SIG-M5 (cell line): ENCODE results near the gene GDF9.

ENCODE experiments used
- DNase-seq: peaks from one replicate; lab custom pipeline; 2025; lab: John Stamatoyannopoulos, UW

Gene GDF9

DNA sequence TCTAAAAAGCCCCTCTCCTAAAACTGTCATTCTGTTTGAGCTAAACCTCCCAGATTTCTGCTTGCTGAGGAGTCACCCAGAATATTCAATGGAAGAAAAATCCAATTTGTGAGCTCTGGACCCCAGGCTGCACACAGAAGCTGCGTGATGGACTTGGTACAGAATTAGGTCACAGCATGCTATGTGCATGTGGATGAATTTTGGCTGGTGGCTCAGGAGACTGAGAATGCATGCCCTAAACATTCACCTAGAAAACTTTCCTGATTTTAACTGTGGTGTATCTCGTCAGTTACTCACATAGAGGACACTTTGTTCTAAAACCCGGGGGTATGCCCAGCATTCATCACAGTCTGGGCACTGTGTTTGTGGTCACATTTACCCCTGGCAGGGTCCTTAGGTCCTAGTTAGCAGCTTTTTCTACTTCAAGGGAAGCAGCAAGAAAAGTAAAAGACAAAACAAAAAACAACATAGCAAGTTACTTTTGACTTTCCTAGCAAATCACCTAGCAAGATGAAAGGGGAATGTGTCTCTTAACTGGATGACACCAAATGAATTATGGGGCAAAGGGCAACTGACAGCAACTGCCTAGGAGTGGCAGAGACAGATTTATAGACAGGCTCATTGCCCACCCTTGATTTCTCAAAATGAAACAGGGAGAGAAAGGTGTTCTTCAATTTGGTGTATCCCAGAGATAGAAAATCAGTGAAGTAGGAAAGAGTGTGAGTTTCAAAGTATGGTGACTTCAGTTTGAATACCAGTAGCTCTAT lies 27.6 kb downstream of the GDF9 start:
- no peak for DNase-seq

DNA sequence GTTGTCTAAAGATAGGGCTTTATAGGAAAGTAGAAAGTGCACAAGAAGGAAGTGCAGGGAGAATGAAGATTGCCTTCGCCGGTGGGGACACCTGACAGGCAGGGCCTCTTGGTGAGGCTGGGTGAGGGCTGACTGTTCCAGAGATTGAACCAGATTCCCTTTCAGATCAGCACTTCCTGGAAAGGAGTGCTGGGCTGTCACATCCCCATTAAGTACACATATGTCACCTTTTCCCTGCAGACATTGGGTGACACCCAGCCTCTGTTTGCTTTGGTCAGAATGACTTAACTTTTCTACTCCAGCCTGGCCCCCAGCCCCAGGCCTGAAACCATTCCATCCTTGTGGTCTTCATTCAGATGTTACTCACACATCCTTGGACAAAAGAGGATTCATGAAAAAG lies 28.4 kb downstream of the GDF9 start:
- DNase-seq, result no peak

DNA sequence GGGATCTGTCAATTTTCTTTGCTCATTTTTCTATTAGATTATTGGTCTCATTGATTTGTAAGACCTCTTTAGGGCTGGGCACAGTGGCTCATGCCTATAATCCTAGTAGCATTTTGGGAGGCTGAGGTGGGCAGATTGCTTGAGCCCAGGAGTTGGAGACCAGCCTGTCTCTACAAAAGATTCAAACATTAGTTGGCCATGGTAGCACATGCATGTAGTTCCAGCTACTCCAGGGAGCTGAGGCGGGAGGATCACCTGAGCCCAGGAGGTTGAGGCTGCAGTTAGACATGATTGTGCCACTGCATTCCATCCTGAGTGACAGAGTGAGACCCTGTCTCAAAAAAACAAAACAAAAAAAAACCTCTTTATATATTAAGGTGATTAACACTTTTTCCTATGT lies 29.4 kb downstream of the GDF9 start:
- no peak for DNase-seq

DNA sequence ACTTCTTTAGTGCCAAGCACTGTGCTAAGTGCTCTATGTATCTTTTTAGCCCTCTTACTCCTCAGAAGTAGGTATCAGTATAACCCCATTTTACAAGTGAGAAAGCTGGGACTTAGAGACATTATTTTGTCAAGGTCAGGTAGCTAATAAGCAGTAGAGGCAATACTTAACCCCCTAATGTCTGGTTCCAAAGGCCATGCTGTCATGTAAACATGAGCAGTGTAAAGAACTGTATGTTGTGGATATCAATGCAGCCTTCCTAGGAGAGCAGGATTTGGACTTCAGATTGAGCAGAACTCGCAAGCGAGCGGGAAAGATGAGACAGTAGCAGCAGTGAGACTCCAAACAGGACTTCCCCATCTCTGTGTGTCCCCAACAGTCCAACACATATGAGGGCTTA lies 32.2 kb downstream of the GDF9 start:
- no peak for DNase-seq

DNA sequence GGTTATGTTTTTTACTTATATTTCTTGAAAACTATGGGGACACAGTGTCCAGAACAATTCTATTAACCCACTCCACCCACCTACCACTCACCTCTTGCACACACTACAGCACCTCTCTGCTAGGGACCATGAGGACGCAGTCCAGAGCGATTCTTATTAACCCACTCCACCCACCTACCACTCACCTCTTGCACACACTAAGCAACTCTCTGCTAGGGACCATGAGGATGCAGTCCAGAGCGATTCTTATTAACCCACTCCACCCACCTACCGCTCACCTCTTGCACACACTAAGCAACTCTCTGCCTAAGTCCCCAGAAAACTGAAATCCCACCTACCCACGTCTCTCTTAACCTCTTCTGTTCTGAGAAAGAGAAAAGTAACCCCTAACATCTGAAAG lies 33.7 kb downstream of the GDF9 start:
- DNase-seq, result no peak

DNA sequence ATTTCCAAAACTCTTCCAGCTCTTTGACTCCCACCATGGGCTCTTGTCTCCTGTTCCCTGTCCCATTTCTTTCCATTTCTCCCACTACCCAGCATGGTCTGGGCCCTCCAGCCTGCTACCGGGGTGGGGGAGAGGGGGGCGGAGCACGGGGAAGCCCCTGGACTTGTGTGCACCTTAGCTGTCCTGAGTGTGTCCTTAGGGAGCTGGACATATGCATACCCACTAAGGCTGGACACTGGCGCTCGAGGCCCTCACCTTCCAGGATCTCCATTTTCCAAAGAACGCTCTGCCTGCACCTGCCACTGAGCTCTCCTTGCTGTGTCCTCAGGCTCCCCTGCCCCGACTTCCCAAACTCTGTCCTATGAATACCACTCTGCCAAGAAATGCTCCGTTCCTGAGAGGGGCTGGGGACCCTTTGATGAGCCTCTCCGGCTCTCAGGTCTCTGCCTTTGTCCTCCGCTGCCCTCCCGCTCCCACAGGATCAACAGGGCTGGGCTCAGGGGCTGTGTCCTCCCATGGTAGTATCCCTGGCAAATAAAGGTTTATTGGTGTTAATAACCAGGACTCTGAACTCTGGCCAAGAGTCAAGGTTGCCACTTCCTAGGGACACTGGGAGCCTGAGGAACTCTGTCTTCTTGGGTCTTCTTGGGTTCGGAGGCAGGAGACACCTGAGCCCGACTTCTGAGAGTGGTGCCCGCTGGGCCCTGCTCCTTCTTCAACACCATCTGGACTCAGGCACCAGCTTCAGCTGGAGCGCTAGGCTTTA lies 35.0 kb downstream of the GDF9 start:
- no peak for DNase-seq

DNA sequence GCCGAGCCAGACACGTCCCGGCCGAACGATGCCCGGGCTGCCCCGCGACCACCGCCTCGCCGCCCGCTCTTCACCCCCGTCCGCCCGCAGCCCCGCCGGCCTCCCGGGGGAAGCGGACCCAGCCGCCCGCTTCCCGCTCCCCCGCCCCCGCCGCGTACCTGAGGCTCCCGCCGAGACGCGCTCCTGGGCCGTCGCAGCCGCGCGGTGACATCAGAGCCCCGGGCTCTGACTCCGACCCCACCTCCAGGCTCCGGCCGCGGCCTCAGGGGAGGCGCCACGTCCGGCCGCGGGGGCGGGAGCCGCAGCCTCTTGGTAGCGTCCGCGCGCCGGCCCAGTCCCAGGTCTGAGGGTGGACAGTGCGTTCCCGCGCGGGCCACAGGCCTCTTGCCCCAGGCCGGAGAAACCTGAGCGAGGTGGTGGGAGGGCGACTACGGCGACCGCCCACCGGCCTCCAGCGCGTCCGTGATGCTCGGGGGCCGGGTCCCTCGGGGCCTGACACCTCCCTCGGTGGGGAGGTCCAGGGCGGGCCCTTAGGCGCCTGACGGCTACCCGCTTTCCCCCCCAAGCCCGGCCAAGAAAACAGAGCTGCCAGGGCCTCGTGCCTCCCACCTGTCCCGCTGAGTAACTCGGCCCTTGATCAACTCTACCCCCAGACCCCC lies 35.7 kb downstream of the GDF9 start, which contains the start of gene SHROOM1:
Gene SHROOM1, minus strand, starts transcription at position 212 of the 659 bp plus-strand sequence. CDS start 4,507 bp downstream, outside the sequence.
- DNase-seq, result no peak

DNA sequence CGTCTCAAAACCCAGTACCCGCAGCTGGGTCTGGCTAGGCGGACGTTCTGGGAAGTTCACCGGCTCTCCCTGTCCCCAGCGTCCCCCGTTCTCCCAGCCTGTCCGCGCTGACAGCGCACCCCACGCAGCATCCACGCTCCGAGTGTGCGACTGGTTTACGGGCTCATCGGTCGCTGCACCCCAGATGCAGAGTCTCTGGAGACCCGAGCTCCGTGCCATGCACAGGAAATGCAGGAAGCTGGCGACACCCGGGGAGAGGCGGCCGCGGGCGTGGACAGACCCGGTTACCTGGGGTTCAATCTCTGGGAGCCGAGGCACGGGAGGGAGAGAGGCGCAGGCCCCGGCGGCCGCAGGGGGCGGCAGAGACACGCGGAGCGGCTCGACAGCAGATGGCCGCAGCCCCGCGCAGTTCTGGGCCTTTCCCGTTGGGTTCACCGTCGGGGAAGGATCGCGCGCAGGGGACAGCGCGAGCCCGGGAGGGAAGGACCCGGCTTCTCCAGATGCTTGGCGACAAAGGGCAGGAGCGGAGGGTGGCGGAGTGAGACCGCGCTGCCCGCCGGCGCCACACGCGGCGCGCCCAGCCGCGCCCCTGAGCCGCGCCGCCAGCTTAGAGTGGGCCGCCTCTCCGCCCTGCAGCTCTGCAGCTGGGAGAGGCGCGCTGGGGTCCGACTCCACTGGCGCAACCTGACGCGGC lies 36.4 kb downstream of the GDF9 start:
- DNase-seq, result no peak

DNA sequence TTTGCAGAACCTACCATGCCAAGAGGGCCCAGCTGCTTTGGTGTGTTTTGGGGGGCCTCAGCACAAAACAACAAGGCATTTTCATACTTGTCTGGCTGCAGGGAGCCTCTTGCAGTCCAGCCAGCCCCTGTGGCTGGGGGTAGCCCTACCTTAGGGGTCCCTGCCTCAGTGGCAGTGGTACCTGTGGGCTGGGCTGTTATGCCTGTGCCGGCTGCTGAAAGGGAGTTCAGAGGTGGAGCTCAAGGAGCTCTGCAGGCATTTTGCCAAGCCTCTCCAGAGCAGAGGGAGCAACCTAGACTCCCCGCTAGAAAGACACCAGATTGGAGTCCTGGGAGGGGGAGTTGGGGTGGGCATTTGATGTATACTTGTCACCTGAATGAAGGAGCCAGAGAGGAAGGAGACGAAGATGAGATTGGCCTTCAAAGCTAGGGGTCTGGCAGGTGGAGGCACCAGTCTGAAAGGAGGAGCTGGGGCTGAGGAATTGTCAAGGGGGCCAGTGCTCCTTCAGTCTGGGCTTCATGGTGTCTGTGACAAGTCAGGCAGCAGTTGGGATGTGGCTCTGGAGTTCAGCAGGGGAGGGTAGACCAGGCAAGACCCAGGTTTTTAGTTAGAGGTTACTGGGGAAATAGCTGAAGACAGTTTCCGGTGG lies 37.3 kb downstream of the GDF9 start:
- DNase-seq, result no peak

DNA sequence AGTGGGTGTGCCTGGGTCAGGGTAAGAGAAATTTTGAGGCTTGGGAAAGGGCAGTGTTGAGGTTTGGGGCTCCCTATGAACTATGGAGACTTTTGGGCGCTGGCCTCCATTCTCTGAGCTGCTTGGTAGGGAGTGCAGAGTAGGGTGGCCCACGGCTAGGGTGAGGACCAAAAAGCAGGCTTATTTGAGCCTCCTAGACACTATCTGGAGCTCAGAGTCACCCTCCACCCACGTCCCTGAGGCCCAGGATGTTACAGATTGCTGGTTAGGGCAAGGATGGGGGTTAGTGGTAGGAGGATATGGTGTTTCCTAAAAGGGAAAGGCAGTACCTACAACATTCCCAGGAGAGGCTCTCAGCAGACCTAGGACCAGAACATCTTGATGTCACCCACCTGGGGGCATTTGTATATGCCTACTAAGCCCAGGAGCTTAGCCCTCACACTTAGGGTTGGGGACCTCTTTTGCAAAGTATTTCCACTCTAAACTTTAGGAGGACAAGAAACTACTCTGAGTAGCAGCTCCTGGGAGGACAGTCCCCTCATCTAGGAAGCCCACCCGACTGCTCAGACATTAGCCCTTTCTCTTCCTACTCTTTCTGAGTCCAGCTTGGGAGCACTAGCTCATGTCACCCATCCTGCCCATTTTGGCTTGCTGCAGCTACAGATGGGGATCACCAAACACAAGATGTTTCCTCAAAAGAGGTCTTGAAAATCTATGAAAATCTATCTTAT lies 38.2 kb downstream of the GDF9 start:
- DNase-seq, result no peak

DNA sequence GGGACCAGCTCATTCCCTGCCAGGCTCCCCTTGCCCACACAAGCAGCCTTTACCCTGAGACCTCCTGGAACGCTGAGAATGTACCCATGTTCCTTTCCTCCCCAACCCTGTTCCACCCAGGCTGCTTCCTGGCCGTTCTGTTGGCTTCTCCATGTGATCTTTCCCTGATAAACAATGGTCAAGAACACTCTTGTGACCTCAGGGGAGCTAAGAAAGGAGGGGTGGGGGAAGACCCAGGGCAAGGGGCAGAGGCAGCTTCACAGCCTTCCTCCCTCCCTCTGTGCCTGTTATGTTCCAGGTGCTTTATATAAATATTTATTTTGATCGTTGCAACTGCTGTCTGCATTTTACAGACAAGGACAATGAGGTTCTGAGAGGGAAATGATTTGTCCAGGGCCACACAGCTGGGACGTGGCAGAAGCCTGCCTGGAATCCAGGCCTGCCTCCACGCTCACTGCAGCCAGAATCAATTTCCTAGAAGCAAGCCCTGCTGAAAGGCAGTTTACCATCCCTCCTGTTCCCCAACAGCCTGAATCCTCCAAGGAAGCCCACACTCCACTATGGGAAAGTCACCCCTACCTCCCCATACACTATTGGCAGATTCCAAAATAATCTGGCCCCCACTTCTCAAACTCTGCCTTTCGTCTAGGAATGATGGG lies 39.7 kb downstream of the GDF9 start:
- no peak for DNase-seq

DNA sequence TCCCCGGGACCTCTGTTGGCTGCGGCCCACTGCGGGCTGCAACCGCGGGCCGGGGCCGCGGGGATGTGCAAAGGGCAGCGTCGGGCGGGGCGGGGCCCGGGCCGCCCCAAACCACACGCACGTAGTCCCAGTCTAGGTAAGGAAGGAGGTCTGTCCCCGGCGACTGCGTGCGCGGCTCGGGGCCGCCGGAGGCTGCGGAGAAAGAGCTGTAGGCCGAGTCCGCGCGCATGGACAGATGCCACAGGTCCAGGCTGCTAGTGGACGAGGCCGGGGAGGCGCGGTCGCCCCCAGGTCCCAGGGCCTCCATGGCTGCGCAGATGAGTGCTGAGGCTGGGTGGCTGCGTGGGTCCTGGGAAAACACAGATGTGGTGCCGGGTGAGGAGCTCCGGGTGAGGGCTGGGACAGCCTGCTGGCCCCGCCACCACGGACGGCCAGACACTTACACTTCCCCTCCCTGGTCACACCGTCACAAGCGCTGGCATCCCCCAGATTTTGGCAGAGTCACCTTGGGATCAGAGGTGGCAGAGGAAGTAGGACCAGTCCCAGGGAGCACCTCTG lies 40.4 kb downstream of the GDF9 start:
- no peak for DNase-seq

DNA sequence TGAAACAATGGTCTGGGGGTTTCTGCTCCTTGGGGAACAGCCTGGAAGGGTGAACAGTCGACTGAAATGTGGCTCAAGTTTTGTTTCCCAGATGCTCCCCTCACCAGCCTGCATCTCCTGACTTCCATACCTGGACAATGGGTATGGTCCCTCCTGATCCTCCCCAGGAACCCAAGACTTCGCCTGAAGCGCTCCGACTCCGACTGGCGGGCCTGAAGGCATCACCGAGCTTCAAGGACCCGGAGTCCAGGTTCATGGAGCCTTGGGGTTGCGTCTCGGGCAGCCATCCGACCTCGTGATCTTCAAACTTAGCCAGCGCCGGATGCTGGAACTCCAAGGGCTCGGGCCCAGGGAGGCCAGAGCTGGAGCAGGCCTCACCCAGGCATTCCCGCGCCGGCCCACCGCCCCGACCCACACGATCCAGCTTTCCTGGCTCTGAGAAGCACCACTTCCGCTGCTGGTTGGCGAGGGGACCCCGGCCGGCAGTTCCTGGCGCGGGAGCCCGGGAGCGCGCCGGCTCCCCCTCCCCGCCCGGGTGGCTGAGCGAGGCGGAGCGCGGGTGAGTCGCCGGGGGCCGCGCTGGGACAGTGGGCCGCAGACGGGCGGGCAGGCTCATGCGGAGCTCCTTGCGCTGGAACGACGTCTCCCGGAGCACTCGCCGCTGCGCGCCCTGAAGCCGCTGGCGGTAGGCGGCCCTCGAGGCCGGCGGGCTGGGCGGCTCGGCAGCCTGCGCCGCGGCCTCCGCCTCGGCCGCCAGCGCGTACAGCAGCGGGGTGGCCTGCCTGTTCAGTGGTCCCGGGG lies 41.0 kb downstream of the GDF9 start:
- DNase-seq, result no peak

DNA sequence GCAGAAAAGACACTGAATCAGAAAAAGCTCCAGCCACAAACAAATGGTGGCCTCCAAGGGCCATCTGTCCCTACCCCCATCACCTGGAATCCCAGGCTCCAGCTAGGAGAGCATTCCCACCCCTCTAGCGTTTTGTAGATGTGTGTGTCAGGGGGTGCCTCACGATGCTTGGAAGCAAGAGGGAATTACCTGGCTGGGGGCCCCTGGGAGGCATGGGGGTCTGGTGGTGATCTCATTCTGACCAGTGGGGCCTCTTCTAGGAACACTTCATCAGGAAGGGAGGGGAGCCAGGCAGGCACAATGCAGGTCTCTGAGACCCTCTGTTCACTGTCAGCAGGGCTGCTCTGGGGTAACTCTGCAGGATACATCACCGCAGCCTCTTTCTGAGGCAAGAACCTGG lies 41.8 kb downstream of the GDF9 start:
- DNase-seq, result no peak

DNA sequence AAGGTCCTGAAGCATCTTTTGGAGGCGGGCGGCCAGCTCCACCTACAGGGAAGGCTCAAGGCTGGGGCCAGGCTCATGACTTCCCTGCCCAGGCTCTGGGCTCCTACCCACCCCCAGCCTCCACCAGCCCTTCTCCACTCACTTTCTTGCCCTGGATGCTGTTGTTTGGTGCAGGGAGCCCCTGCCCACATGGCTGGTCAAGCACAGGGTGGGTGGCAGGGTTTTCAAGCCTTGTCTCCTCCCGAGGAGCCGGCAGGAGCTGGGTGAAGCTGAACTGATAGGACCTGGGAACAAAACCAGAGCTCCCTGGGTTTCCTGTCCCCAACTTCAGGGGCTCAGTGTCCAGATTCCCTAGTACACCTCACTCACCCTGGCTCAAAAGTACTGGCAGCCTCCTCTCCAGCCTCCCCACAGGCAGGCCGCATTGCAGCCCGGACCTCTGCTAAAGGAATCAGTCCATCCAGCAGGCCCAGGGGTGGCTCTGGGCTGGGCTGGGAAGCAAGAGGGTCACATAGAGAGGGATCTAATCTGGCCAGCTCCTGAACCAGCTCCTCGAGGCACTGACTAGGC lies 42.7 kb downstream of the GDF9 start:
- no peak for DNase-seq

DNA sequence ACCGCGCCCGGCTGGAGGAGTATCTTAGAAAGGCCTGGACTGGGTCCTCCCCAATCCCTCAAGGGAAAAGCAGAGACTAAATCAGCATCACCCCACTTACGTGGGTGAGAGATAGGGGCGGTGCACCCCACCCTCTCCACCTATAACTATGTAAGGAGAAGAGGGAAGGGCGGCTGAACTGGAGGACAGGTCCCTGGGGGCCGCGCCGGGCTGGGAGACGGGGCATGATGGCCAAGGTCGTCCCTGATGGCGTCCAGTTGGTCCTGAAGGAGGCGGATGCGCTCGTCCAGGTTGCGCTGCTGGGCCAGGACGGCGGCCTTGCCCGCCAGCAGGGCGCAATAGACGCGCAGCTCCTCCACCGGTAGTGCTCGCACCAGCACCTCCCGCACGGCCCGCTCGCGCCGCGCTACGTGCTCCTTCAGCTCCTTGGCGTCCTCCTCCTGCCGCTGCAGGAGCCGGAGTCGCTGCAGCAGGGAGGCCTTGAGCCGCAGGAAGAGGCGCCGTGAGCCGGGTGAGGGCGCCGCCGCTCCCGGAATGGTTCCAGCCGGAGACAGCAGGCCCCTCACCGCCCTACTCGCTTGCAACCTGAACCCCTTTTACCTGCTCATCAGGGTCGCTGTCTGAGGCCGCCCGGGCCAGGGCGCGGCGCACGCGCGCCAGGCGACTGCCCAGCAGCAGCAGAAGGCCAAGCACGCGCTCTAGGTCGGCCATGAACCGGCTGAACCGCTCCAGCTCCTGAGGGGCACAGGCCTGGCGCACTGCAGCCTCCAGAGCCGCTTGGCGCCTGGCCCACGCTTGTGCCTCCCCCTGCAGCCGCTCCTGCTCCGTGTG lies 43.4 kb downstream of the GDF9 start:
- no peak for DNase-seq

DNA sequence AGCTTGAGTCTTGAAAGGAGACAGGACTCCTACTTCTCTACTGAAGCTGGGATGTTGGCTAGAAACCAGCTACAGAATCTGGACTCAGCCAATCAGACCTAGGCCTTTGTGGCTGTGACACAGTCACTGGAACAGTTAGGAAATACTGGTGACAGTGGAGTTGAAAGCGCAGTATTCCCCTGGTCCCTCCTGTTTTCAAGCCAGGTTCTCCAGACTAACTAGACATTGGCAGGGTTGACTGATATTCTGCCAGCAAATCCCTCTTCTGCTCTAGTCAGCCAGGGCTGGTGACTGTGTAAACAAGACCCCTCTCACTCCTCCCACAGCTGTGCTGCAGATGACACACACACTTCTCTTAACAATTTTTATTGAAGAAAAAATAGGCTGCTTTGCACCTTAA lies 44.5 kb downstream of the GDF9 start:
- DNase-seq, result no peak

DNA sequence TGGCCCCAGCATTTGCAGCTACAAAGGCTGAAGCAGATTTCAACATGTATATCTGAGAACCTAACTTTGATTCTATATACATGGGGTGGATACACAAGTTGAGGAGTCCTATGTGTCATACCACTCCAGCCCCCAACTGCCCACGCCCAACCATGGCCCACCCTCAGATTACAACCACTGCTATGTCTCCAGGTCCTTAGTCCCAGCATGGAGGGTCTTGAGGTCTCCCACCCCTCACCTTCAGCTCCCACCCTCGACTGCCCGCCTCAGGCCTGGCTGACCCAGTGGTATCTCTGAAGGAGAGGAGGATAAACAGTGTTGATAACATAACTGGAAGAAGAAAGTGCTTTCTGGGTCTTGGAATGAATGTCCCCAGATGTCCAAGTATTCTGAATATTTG lies 44.9 kb downstream of the GDF9 start:
- DNase-seq, result no peak
